Stimulated activated CD4-positive, alpha-beta T cell treated with anti-CD3 and anti-CD28 coated beads, Interleukin-4, amount 100 ng/mL, for 24 hours (primary cell): ENCODE measurements around the gene SLC24A1.

ENCODE experiments used
- DNase-seq: peaks from one replicate; pipeline ENCODE4 v3.0.0-alpha.2; 2020

SLC24A1 gene

GRCh38 chr15:65619626-65620290, 2.0 kb upstream of the SLC24A1 start:
- DNase-seq, result no peak

GRCh38 chr15:65620833-65621232, 905 bp upstream of the SLC24A1 start:
- DNase-seq, result no peak

GRCh38 chr15:65623103-65623502, 1.4 kb downstream of the SLC24A1 start:
- DNase-seq, result no peak

- DNase-seq, result no peak
Measured at GRCh38 chr15:65626856-65627255, 5.1 kb downstream of the SLC24A1 start.

GRCh38 chr15:65629548-65629947, 7.8 kb downstream of the SLC24A1 start:
- no peak for DNase-seq

- no peak for DNase-seq
Measured at GRCh38 chr15:65630760-65631159, 9.0 kb downstream of the SLC24A1 start.

- no peak for DNase-seq
Measured at GRCh38 chr15:65631503-65631902, 9.8 kb downstream of the SLC24A1 start.

- no peak for DNase-seq
Measured at GRCh38 chr15:65632780-65633375, 11.1 kb downstream of the SLC24A1 start.

- DNase-seq, result no peak
Measured at GRCh38 chr15:65633752-65634151, 12.0 kb downstream of the SLC24A1 start.

GRCh38 chr15:65634356-65634755, 12.6 kb downstream of the SLC24A1 start:
- no peak for DNase-seq

GRCh38 chr15:65638109-65638508, 16.4 kb downstream of the SLC24A1 start:
- no peak for DNase-seq

GRCh38 chr15:65638681-65639089, 16.9 kb downstream of the SLC24A1 start:
- DNase-seq, result peak; percentile 37

- no peak for DNase-seq
Measured at GRCh38 chr15:65639509-65639908, 17.8 kb downstream of the SLC24A1 start.

GRCh38 chr15:65641768-65642475, 20.2 kb downstream of the SLC24A1 start:
- DNase-seq, result no peak

GRCh38 chr15:65642594-65642993, 20.9 kb downstream of the SLC24A1 start:
- no peak for DNase-seq

- DNase-seq, result no peak
Measured at GRCh38 chr15:65644282-65644681, 22.5 kb downstream of the SLC24A1 start.

- DNase-seq, result no peak
Measured at GRCh38 chr15:65645392-65645791, 23.7 kb downstream of the SLC24A1 start.

- no peak for DNase-seq
Measured at GRCh38 chr15:65646486-65646885, 24.7 kb downstream of the SLC24A1 start.

GRCh38 chr15:65650312-65651041, 28.7 kb downstream of the SLC24A1 start:
- DNase-seq, result no peak

GRCh38 chr15:65651042-65651322, 29.2 kb downstream of the SLC24A1 start:
- DNase-seq, result no peak

- DNase-seq, result no peak
Measured at GRCh38 chr15:65651831-65652749, 30.4 kb downstream of the SLC24A1 start.

GRCh38 chr15:65653341-65653740, 31.6 kb downstream of the SLC24A1 start:
- DNase-seq, result no peak
